Esophagus squamous epithelium (tissue), 4 donors: ENCODE results near the gene NAV2.

Experiments used
- POLR2A ChIP-seq, 4 donors: fragments of 450-650 bp; IDR thresholded peaks; one replicate each; pipeline ENCODE4 v1.6.1; 2017; ENCODE audit warnings: antibody characterized with exemption in 4 of 4, mild to moderate bottlenecking in 4 of 4, moderate library complexity in 3 of 4
- TF ChIP-seq, protein P1 (sequence below), 6 experiments: fragments of 450-650 bp in 4 of 6; fragments of 200-600 bp in 2 of 6; sonication (generic) in 2 of 6; IDR thresholded peaks; one replicate each; pipeline ENCODE4 v1.5.1; 2016 to 2019; ENCODE audit warnings: antibody characterized with exemption in 6 of 6, mild to moderate bottlenecking in 4 of 6, moderate library complexity in 4 of 6

DNA sequence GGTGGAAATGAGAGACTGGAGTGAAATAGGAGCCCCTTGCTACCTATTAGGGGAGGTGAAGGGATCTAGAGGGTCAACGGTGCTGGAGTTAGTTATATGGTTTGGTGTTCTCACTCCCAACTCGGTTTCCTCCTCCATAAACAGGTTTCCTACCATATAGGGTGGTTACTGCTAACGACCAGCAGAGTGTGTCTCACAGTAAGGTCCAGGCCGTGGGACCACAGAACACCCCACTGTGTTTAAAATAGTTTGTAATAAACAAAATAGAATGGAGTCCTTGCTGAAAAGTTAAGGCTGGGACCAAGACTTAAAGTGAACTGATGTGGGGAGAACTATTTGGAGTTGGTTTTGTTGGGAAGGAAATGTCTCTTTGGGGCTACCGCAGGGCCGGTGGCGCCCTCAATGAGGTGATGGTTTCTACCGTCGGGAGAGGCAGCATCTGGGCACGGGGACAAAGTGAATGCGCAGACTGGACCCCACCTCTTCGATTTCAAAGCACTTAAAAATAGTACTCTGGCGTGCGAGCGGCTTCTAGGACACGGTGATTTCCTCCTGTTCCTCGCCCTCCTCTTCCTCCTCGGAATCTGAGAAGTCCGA lies 443.1 kb downstream of the NAV2 start:
- no peak for TF ChIP-seq POLR2A (IDR thresholded peaks at IDR 0.05)
- TF ChIP-seq, protein P1, sequence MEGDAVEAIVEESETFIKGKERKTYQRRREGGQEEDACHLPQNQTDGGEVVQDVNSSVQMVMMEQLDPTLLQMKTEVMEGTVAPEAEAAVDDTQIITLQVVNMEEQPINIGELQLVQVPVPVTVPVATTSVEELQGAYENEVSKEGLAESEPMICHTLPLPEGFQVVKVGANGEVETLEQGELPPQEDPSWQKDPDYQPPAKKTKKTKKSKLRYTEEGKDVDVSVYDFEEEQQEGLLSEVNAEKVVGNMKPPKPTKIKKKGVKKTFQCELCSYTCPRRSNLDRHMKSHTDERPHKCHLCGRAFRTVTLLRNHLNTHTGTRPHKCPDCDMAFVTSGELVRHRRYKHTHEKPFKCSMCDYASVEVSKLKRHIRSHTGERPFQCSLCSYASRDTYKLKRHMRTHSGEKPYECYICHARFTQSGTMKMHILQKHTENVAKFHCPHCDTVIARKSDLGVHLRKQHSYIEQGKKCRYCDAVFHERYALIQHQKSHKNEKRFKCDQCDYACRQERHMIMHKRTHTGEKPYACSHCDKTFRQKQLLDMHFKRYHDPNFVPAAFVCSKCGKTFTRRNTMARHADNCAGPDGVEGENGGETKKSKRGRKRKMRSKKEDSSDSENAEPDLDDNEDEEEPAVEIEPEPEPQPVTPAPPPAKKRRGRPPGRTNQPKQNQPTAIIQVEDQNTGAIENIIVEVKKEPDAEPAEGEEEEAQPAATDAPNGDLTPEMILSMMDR (IDR thresholded peaks at IDR 0.05), result no peak
